Measurements from ENCODE around the gene GLIS1. TPM values are rescaled to one million over a fixed set of nuclear protein-coding genes. Genes with fewer than 3 reads are reported as not detected.

Gene GLIS1
- total and polyA plus RNA-seq, 2 experiments from 2014 or later: 0.13 to 1.3 TPM

DNA sequence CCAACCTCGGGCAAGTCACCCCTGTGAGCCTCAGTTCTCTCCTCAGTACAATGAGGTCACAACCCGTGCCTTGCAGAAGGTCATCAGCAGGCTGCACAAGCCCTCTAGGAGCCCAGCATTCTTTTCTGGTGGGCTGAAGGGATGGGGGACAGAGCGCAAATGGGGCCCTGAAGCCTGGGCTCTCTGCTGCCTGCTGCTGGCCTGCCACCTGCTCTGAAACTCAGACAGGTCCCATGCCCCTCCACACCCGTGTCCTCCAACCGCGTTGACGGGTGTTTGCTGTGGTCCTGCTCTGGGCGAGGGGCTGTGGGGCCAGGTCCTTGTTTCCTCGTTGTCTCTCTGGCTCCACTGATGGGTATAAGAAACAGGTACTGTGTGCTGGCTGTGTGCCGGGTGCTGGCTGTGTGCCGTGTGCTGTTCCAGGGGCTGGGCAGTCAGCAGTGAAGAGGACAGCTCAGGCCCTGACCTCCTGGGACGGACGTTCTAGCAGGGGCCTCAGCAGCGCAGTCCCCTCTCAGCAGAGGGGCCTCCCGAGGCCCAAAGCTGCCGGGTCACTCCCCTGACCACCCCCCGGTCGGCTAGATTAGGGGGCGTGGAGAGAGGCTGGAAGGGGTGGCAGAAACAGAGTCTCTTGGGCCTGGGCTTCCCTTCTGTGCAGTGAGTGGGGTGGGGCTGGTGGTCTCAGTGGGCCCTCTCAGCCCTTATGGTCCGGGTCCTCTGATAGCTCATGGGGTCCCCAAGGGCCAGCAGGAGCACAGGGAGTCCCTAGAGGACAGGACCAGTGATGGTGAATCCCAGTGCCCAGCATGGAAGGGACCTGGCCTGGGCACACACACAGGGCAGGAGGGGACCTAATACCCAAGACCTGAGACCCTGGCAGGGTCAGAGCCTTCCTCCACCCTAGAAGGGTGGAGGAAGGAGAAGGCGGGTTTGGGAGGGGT, 237.6 kb downstream of the GLIS1 start:
- Histone ChIP-seq H3K36me3 (replicated peaks; ENCODE audit: insufficient read depth, low read depth) (no peaks in the 10 kb centered on the region), H4K20me1 (ENCODE audit: insufficient read depth, poor library complexity, severe bottlenecking) (no peaks in the 10 kb centered on the region), H3K27ac (peak overlapping the region; percentile 43), H2AFZ (no peak overlapping the region), H3K9me3 (ENCODE audit: low read depth) (no peaks in the 10 kb centered on the region), H3K4me1 (ENCODE audit: insufficient read depth) (peaks cover 42% of the 10 kb centered on the region), H3K4me2 (peak overlapping the region; percentile 68), H3K9me2 (replicated peaks; ENCODE audit: insufficient read depth) (no peaks in the 10 kb centered on the region), H3K4me3 (no peak overlapping the region), H3K79me2 (no peaks in the 10 kb centered on the region), H3K27me3 (no peaks in the 10 kb centered on the region)
- WGBS (ENCODE audit: low lambda C conversion rate, missing lambda C conversion rate): 68% methylated on average over 20 of the region's 21 CpGs
- TF ChIP-seq, protein P1, sequence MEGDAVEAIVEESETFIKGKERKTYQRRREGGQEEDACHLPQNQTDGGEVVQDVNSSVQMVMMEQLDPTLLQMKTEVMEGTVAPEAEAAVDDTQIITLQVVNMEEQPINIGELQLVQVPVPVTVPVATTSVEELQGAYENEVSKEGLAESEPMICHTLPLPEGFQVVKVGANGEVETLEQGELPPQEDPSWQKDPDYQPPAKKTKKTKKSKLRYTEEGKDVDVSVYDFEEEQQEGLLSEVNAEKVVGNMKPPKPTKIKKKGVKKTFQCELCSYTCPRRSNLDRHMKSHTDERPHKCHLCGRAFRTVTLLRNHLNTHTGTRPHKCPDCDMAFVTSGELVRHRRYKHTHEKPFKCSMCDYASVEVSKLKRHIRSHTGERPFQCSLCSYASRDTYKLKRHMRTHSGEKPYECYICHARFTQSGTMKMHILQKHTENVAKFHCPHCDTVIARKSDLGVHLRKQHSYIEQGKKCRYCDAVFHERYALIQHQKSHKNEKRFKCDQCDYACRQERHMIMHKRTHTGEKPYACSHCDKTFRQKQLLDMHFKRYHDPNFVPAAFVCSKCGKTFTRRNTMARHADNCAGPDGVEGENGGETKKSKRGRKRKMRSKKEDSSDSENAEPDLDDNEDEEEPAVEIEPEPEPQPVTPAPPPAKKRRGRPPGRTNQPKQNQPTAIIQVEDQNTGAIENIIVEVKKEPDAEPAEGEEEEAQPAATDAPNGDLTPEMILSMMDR (IDR thresholded peaks at IDR 0.05; ENCODE audit: poor library complexity): peak; percentile 18
- TF ChIP-seq EZH2phosphoT487 (IDR thresholded peaks at IDR 0.05; ENCODE audit: low read depth, severe bottlenecking, unreplicated experiment): no peak
- no peak for DNase-seq (ENCODE audit: low spot score)

GRCh38 chr1:53500204-53501064, 238.5 kb downstream of the GLIS1 start:
- Histone ChIP-seq H3K9me2 (replicated peaks; ENCODE audit: insufficient read depth) (no peaks in the 10 kb centered on the region), H4K20me1 (ENCODE audit: insufficient read depth, poor library complexity, severe bottlenecking) (no peaks in the 10 kb centered on the region), H3K4me1 (ENCODE audit: insufficient read depth) (peaks cover 42% of the 10 kb centered on the region), H3K9me3 (ENCODE audit: low read depth) (no peaks in the 10 kb centered on the region), H2AFZ (no peak overlapping the region), H3K4me2 (peak overlapping the region; percentile 68), H3K27me3 (no peaks in the 10 kb centered on the region), H3K79me2 (no peaks in the 10 kb centered on the region), H3K27ac (peak overlapping the region; percentile 78), H3K36me3 (replicated peaks; ENCODE audit: insufficient read depth, low read depth) (no peaks in the 10 kb centered on the region), H3K4me3 (no peak overlapping the region)
- 48% methylated on average over 34 of the region's 34 CpGs for WGBS (ENCODE audit: low lambda C conversion rate, missing lambda C conversion rate)
- DNase-seq (ENCODE audit: low spot score): peak; percentile 63
- TF ChIP-seq EZH2phosphoT487 (IDR thresholded peaks at IDR 0.05; ENCODE audit: low read depth, severe bottlenecking, unreplicated experiment) (no peak), EZH2 (IDR thresholded peaks at IDR 0.05; ENCODE audit: borderline replicate concordance) (no peak)
- TF ChIP-seq, protein P1 (IDR thresholded peaks at IDR 0.05; ENCODE audit: poor library complexity): no peak

DNA sequence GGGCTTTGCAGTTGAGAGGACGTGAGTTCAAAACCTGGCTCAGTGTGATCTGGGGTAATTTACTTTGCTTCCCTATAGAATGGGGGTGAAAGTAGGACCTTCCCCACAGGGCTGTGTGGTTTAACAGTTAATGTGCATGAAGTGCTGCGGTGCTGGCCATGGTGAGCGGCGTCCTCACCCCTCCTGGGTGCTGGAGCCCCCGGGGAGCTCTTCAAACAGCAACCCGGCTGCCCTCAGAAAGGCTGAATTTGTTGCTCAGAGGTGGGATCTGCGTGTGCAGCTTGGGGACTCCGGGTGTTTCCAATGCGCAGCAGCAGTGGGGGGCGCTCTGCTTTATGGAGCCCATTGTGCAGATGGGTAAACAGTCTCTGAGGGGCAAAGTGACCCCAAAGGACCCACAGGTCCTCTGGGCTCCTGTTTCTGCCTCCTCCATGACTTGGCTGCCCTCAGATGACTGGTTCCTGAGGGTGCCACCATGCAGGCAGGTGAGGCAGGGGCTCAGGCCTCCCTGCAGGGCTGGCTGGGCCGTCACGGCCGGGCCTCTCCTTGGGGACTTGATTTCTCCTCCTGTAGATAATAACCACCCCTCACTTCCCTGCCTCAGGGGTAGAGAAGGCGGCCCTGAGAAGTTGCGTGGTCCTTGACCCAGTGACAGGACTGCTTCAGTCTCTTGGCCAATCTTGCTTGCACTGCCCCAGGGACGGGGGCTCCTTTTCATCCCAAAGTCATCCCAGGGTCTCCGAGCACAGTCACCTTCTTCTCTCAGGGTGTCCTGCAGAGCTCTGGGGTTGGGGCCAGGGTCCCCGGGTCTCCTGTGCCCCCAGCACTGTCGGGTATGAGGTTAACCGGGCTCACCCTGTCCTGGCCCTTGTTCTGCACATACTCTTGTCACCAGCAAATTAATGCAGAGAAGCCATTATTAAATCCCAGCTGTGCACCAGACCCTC, 239.4 kb downstream of the GLIS1 start:
- Histone ChIP-seq H3K36me3 (replicated peaks; ENCODE audit: insufficient read depth, low read depth) (no peaks in the 10 kb centered on the region), H3K79me2 (no peaks in the 10 kb centered on the region), H3K9me2 (replicated peaks; ENCODE audit: insufficient read depth) (no peaks in the 10 kb centered on the region), H2AFZ (no peak overlapping the region), H3K4me3 (no peak overlapping the region), H3K27me3 (no peaks in the 10 kb centered on the region), H3K9me3 (ENCODE audit: low read depth) (no peaks in the 10 kb centered on the region), H3K27ac (peak overlapping the region; percentile 78), H3K4me1 (ENCODE audit: insufficient read depth) (peaks cover 42% of the 10 kb centered on the region), H3K4me2 (peak overlapping the region; percentile 68), H4K20me1 (ENCODE audit: insufficient read depth, poor library complexity, severe bottlenecking) (no peaks in the 10 kb centered on the region)
- DNase-seq (ENCODE audit: low spot score): no peak
- WGBS (ENCODE audit: low lambda C conversion rate, missing lambda C conversion rate): 86% methylated on average over 20 of the region's 20 CpGs
- TF ChIP-seq EZH2phosphoT487 (IDR thresholded peaks at IDR 0.05; ENCODE audit: low read depth, severe bottlenecking, unreplicated experiment): no peak
- TF ChIP-seq EZH2 (IDR thresholded peaks at IDR 0.05; ENCODE audit: borderline replicate concordance): no peak
- TF ChIP-seq, protein P1 (IDR thresholded peaks at IDR 0.05; ENCODE audit: poor library complexity): no peak
